ENCODE results near the gene SCN8A. TPM values are rescaled to one million over a fixed set of nuclear protein-coding genes. Genes with fewer than 3 reads are reported as not detected.
A peak's percentile ranks its signal among the peaks of the same experiment; 100 is the strongest.

The SCN8A gene
- total and polyA plus RNA-seq, 2 experiments from 2014 or later, result 0.88 to 3.7 TPM

GRCh38 chr12:51682981-51683380 lies 91.9 kb downstream of the SCN8A start:
- no peak for TF ChIP-seq CTCF (IDR thresholded peaks at IDR 0.05; ENCODE audit: low read depth, low read length)
- no peak overlapping the region for H3K4me3 ChIP-seq
- DNase-seq (ENCODE audit: low read depth in 1 of 2, low spot score in 1 of 2), result no peak
- H3K4me1 ChIP-seq (ENCODE audit: low read depth), result no peaks in the 10 kb centered on the region
- H3K36me3 ChIP-seq, result no peaks in the 10 kb centered on the region
- H3K27ac ChIP-seq, result no peak overlapping the region
- H3K9me3 ChIP-seq (ENCODE audit: low read depth), result no peaks in the 10 kb centered on the region
- H3K27me3 ChIP-seq, result no peaks in the 10 kb centered on the region

- TF ChIP-seq CTCF (IDR thresholded peaks at IDR 0.05; ENCODE audit: low read depth, low read length), result no peak
- no peak overlapping the region for H3K27ac ChIP-seq
Measured at GRCh38 chr12:51683763-51684357, 92.8 kb downstream of the SCN8A start.

GRCh38 chr12:51686727-51687126 lies 95.7 kb downstream of the SCN8A start:
- no peak for TF ChIP-seq CTCF (IDR thresholded peaks at IDR 0.05; ENCODE audit: low read depth, low read length)
- no peaks in the 10 kb centered on the region for H3K9me3 ChIP-seq (ENCODE audit: low read depth)
- H3K27ac ChIP-seq, result no peak overlapping the region

More at GRCh38 chr12:51683763-51684357, 92.8 kb downstream of the SCN8A start:
- Histone ChIP-seq H3K36me3 (no peaks in the 10 kb centered on the region), H3K4me3 (no peak overlapping the region), H3K27me3 (no peaks in the 10 kb centered on the region), H3K9me3 (ENCODE audit: low read depth) (no peaks in the 10 kb centered on the region), H3K4me1 (ENCODE audit: low read depth) (no peaks in the 10 kb centered on the region)
- peak in 1 of 2 donors; percentile 75 for DNase-seq (ENCODE audit: low read depth in 1 of 2, low spot score in 1 of 2)

GRCh38 chr12:51687177-51687576 lies 96.1 kb downstream of the SCN8A start:
- Histone ChIP-seq H3K4me1 (ENCODE audit: low read depth) (peaks cover 8% of the 10 kb centered on the region), H3K27me3 (no peaks in the 10 kb centered on the region), H3K27ac (no peak overlapping the region), H3K9me3 (ENCODE audit: low read depth) (no peaks in the 10 kb centered on the region), H3K36me3 (no peaks in the 10 kb centered on the region), H3K4me3 (no peak overlapping the region)
- DNase-seq (ENCODE audit: low read depth in 1 of 2, low spot score in 1 of 2), result peak in 1 of 2 donors; percentile 57
- TF ChIP-seq CTCF (IDR thresholded peaks at IDR 0.05; ENCODE audit: low read depth, low read length), result no peak

More at GRCh38 chr12:51686727-51687126, 95.7 kb downstream of the SCN8A start:
- Histone ChIP-seq H3K4me1 (ENCODE audit: low read depth) (peaks cover 3% of the 10 kb centered on the region), H3K36me3 (no peaks in the 10 kb centered on the region), H3K4me3 (no peak overlapping the region), H3K27me3 (no peaks in the 10 kb centered on the region)
- peak in 1 of 2 donors; percentile 48 for DNase-seq (ENCODE audit: low read depth in 1 of 2, low spot score in 1 of 2)

GRCh38 chr12:51687614-51688013 lies 96.6 kb downstream of the SCN8A start:
- Histone ChIP-seq H3K27ac (no peak overlapping the region), H3K36me3 (no peaks in the 10 kb centered on the region)
- no peak for TF ChIP-seq CTCF (IDR thresholded peaks at IDR 0.05; ENCODE audit: low read depth, low read length)

More at GRCh38 chr12:51687614-51688013, 96.6 kb downstream of the SCN8A start:
- H3K9me3 ChIP-seq (ENCODE audit: low read depth), result no peaks in the 10 kb centered on the region
- H3K4me1 ChIP-seq (ENCODE audit: low read depth), result peaks cover 12% of the 10 kb centered on the region
- DNase-seq (ENCODE audit: low read depth in 1 of 2, low spot score in 1 of 2), result peak in 1 of 2 donors; percentile 76
- no peaks in the 10 kb centered on the region for H3K27me3 ChIP-seq
- no peak overlapping the region for H3K4me3 ChIP-seq

All from cardiac muscle cell (in vitro differentiated cells and primary cell).